GM12874 (cell line): ENCODE results near the gene TSGA10IP.

ENCODE experiments used
- CTCF ChIP-seq: IDR thresholded peaks from 2 replicates; pipeline ENCODE4 v1.5.1; 2011; ENCODE audit warnings: low read depth, mild to moderate bottlenecking, control low read depth, low read length, moderate library complexity; ENCODE audit not compliant: insufficient read depth

Gene TSGA10IP

GRCh38 chr11:65976216-65977176, 31.2 kb downstream of the TSGA10IP start:
- no peak for TF ChIP-seq CTCF

- no peak for TF ChIP-seq CTCF
Measured at GRCh38 chr11:65977621-65978390, 32.5 kb downstream of the TSGA10IP start.

GRCh38 chr11:65978391-65979238, 33.3 kb downstream of the TSGA10IP start:
- TF ChIP-seq CTCF, result no peak

- TF ChIP-seq CTCF, result no peak
Measured at GRCh38 chr11:65979261-65979759, 34.0 kb downstream of the TSGA10IP start.

- no peak for TF ChIP-seq CTCF
Measured at GRCh38 chr11:65981101-65981740, 35.9 kb downstream of the TSGA10IP start.

GRCh38 chr11:65981972-65982823, 36.9 kb downstream of the TSGA10IP start:
- no peak for TF ChIP-seq CTCF
